Activated naive CD8-positive, alpha-beta T cell treated with anti-CD3 and anti-CD28 coated beads for 36 hours (primary cell): Measurements from ENCODE around the gene HSPG2. TPM values are rescaled to one million over a fixed set of nuclear protein-coding genes. Genes with fewer than 3 reads are reported as not detected.
A peak's percentile ranks its signal among the peaks of the same experiment; 100 is the strongest.
"Not testable (repeated sequence)": the region's sequence is repeated elsewhere in the genome, so short reads cannot be mapped to it uniquely, and the experiment has no call there.

Experiments used
- DNase-seq: peaks from one replicate; pipeline ENCODE4 v3.0.0; 2021
- H3K27ac Mint-ChIP-seq: one replicate; pipeline ENCODE4 v1.8.0; 2022; ENCODE audit warnings: mild to moderate bottlenecking, moderate library complexity, mixed read lengths
- H3K27me3 Mint-ChIP-seq: one replicate; pipeline ENCODE4 v1.8.0; 2022; ENCODE audit warnings: mild to moderate bottlenecking, mixed read lengths
- H3K36me3 Mint-ChIP-seq: one replicate; pipeline ENCODE4 v1.8.0; 2021; ENCODE audit warnings: mild to moderate bottlenecking, mixed read lengths
- H3K4me1 Mint-ChIP-seq: one replicate; pipeline ENCODE4 v1.8.0; 2021; ENCODE audit warnings: mixed read lengths
- H3K4me3 Mint-ChIP-seq: one replicate; pipeline ENCODE4 v1.8.0; 2022; ENCODE audit warnings: mild to moderate bottlenecking, moderate library complexity, mixed read lengths
- H3K9me3 Mint-ChIP-seq: one replicate; pipeline ENCODE4 v1.8.0; 2022; ENCODE audit warnings: mixed read lengths
- total RNA-seq, 2 experiments: library from RNA; stranded (reverse); gene quantifications; one replicate each; pipeline ENCODE4 v1.2.3, GENCODE V29; 2021

The HSPG2 gene
- total RNA-seq, 2 experiments from 2014 or later = 11.0 to 11.6 TPM

DNA sequence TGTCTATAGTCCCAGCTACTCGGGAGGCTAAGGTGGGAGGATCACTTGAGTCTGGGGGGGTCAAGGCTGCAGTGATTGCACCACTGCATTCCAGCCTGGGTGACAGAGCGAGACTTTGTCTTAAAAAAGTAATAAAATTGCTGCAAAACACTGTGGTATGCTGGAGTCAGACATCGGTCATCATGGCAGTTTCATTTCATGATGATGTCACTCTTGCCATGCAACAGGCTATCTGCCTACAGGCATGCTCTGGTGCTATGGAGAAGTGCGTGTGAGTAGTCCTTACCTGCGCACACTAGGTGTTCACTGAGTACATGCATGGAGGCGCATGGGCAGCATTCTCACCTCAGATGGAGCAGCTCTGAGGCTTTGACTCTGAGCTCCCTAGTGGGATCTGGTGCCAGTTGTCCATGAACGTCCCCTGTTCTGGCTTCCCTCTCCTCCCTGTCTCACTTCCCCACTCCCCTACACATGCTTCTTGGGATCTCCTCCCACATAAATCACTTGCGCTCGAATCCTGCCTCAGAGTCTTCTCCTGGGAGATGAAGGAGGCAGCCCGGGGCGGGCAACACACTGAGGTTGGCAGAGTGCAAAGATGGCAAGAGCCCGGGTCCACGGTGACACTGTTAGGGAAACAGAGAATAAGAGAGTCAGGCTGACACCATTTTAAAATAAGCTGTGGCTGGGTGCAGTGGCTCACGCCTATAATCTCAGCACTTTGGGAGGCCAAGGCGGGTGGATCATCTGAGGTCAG, 29.3 kb upstream of the HSPG2 start:
- Mint-ChIP-seq H3K27me3 (no peaks in the 10 kb centered on the region), H3K4me1 (peaks cover 3% of the 10 kb centered on the region), H3K36me3 (no peaks in the 10 kb centered on the region), H3K27ac (no peak overlapping the region), H3K9me3 (no peaks in the 10 kb centered on the region), H3K4me3 (no peak overlapping the region)
- DNase-seq = no peak

DNA sequence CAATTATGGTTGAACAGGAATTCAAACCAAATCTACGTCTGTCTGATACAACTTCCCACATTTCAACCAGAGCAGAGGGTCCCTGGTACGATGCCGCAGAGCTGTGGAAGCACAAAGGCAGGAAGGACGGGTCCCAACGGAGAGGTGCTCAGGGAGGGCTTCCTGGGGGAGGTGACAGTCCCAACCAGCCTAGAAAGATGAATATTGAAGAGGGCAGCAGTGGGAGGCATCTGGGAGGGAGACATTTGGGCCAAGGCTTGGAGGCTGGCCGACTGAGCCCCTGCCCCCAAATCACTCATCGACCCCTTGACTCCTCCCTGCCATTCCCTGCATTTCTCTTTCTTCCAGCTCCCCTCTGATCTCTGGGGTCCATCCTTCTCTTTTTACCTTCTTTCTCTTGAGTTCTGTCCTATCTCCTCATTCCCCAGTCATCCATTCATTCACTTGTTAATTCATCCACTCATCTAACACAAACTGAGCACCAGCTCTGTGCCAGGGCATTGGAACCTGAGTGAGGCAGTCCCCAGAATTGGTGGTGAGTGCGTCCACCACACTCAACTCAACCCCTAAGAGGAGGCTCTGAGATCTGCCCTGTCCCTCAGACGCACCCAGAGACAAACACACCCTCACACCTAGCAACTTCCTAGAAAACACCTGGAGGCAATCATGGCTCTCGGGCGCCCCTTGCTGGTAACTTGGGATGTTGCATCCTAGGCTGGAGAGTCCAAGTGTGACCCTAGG, 26.5 kb upstream of the HSPG2 start:
- peaks cover 3% of the 10 kb centered on the region for H3K4me1 Mint-ChIP-seq
- H3K4me3 Mint-ChIP-seq = no peak overlapping the region
- peak overlapping the region; percentile 40 for H3K27ac Mint-ChIP-seq
- peak; percentile 78 for DNase-seq
- no peaks in the 10 kb centered on the region for H3K27me3 Mint-ChIP-seq
- H3K36me3 Mint-ChIP-seq = no peaks in the 10 kb centered on the region
- no peaks in the 10 kb centered on the region for H3K9me3 Mint-ChIP-seq

DNA sequence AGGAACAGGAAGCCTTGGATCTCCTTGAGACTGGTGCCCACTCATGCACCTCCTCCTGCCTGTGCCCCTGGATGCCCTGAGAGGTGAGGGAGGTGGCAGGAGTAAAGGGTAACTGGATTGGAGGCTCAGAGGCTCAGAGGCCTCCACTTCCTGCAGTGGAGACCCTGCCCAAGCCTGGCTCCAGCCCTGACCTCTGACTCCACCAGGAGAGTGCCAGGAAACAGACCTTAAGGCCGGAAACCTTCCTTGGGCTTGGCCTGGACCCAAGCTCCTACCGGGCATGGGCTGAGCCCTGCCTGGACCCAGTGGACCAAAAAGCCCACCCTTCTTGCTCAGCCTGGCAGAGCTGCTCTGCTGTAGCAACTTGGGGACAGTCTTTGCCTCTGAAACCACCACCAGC, 24.7 kb upstream of the HSPG2 start:
- Mint-ChIP-seq H3K9me3 (no peaks in the 10 kb centered on the region), H3K27me3 (no peaks in the 10 kb centered on the region), H3K36me3 (no peaks in the 10 kb centered on the region), H3K27ac (no peak overlapping the region), H3K4me1 (peaks cover 16% of the 10 kb centered on the region), H3K4me3 (no peak overlapping the region)
- DNase-seq = no peak

DNA sequence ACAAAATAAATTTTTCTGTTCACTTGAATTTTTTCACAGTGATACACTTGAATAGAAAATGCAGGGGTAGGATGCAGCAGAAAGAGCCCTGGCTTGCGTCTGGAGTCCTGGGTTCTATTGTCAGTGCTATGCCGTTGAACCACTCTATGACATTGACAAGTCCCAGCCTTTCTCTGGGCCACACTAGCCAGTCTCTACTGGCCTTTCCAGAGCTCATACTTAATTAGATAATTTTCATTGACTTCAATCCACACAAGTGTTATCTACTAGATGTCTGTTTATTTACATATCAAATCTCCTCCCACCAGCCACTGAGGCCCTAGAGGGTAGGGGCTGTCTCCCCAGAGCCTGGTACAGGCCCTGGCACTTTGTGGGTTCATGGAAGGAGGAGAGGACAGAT, 24.2 kb upstream of the HSPG2 start:
- Mint-ChIP-seq H3K36me3 (no peaks in the 10 kb centered on the region), H3K4me1 (peaks cover 21% of the 10 kb centered on the region), H3K9me3 (no peaks in the 10 kb centered on the region), H3K27ac (no peak overlapping the region), H3K4me3 (no peak overlapping the region), H3K27me3 (no peaks in the 10 kb centered on the region)
- no peak for DNase-seq

DNA sequence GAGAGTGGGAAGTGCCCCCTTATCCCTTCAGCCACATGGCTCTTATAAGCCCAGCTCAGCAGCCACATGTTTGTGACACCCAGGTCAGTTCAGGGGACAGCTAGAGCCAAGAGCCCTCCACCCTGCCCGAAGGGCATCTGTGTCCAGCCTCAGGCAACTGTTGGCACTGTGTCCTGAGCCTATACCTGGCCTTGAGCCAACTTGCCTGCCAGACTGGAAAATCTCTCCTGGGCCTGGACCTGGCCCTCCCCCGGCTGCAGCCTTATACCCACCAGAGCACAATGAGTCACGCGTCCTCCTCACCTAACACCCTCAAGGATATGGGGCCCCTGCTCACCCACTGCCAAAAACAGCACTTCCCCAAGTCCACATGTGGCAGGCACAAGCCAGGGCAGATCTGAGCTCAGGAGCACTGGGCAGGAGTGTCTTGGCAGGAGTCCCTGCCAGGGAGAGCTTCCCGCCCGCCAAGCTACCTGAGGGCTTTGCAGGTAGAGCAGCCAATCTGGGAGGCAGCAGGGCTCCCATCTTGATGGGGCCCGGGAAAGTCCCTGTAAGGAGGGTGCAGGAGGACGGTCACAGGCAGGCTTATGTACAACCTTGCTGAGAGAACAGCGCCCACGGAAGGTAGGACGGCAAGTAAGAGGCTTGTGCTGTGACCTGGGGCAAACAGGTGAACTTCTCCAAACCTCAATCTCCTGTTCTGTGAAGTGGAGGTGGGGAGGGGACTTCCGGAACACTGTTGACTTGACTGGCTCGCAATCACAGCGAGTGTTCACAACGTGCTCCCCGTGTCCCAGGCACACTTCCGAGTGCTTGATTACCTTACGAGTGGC, 19.8 kb upstream of the HSPG2 start:
- peak overlapping the region; percentile 95 for H3K27ac Mint-ChIP-seq
- peaks cover 25% of the 10 kb centered on the region for H3K4me1 Mint-ChIP-seq
- H3K36me3 Mint-ChIP-seq = no peaks in the 10 kb centered on the region
- peak; percentile 62 for DNase-seq
- no peaks in the 10 kb centered on the region for H3K9me3 Mint-ChIP-seq
- H3K4me3 Mint-ChIP-seq = peak overlapping the region; percentile 77
- H3K27me3 Mint-ChIP-seq = no peaks in the 10 kb centered on the region

DNA sequence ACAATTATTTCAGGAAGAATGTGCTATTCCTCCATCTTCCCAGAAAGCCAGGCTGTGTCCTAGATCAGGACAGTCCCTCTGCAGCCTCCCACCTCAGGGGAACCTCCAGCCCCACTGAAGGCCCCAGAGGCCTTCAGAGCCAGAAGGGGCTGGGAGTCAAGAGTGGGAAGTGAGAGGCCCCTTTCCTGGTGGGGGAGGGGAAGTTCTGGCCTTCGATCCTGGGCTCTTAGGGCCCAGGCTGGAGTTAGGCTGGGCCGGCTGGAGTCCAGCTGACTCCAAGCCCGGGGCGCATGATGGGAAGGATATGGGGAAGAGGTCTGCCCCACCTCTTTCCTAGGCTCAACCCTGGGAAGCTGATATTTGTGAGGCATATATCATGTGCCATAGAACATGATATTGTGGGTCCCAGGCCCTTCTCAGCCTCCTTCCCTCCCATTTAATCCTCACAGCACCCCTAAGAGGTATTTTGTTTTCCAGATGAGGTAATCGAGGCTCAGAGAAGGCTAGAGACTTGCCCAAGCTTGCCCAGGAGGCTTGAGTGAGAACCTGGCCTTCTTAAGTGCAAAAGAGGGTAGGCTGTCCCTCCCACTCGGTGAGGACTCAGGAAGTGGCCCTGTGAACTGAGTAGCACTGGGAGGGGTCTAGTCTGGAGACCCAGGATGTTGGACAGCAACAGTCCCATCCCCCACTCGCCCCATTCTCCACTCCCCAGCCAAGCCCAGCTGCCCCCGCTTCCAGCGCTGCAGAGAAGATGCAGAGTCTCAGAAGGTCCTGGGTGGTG, 18.6 kb upstream of the HSPG2 start:
- Mint-ChIP-seq H3K9me3 (no peaks in the 10 kb centered on the region), H3K27ac (peak overlapping the region; percentile 95), H3K4me1 (peaks cover 25% of the 10 kb centered on the region), H3K27me3 (no peaks in the 10 kb centered on the region), H3K4me3 (peak overlapping the region; percentile 77), H3K36me3 (no peaks in the 10 kb centered on the region)
- no peak for DNase-seq

DNA sequence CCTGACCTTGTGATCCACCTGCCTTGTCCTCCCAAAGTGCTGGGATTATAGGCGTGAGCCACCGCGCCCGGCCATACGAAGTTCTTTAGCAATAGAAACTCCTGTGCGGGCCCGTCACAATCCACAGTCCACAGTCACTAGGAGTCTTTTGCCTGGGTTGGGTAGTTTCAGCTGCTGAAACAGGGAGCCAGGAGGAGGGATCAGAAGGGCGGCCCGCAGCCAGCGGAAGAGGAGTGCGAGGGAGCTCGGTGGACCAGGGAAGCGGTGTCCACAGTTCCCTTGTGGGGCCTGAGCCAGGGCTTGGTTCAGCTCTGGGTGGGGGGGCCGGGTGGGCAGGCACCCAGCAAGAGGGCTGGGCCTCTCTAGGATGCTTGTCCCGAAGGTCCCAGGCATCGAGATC, 17.9 kb upstream of the HSPG2 start:
- peaks cover 25% of the 10 kb centered on the region for H3K4me1 Mint-ChIP-seq
- H3K27ac Mint-ChIP-seq = no peak overlapping the region
- H3K36me3 Mint-ChIP-seq = no peaks in the 10 kb centered on the region
- no peak for DNase-seq
- H3K9me3 Mint-ChIP-seq = no peaks in the 10 kb centered on the region
- no peak overlapping the region for H3K4me3 Mint-ChIP-seq
- no peaks in the 10 kb centered on the region for H3K27me3 Mint-ChIP-seq

DNA sequence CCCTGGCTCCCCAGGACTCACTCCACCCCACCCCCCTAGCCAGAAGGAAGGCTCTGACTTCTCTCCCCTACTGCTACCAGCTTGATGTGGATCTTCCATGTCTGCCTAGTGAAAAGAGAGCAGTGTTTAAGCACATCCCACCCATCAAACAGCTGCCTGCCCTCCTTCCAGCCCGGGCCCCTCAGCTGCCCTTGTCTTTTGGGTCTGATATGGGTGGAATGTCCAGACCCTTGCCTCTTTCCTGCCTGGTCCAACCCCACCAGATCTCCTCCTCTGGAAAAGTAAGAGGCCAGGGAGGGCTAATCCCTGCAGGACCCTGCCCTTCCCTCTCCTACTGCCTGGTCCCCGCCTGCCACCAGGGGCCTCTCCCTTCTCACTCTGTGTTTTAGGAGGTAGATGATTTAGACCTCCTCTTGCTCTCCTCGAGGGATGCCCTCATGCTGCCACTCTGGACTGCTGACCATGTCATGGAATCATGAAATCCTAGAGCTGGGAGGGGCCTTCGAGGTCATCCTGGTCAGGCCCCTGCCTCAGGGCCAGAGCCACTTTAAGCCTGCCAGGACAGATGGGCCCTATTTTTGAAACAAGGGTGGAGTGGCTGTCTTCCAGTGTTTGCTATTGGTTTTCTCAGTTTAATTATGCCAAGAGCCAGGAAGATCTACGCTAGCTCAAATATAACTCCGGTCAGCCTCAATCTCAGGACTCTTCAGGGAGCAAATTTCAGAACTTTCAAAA, 15.8 kb upstream of the HSPG2 start:
- H3K9me3 Mint-ChIP-seq = no peaks in the 10 kb centered on the region
- H3K4me1 Mint-ChIP-seq = peaks cover 22% of the 10 kb centered on the region
- H3K27ac Mint-ChIP-seq = no peak overlapping the region
- no peak overlapping the region for H3K4me3 Mint-ChIP-seq
- no peak for DNase-seq
- H3K27me3 Mint-ChIP-seq = no peaks in the 10 kb centered on the region
- H3K36me3 Mint-ChIP-seq = no peaks in the 10 kb centered on the region

DNA sequence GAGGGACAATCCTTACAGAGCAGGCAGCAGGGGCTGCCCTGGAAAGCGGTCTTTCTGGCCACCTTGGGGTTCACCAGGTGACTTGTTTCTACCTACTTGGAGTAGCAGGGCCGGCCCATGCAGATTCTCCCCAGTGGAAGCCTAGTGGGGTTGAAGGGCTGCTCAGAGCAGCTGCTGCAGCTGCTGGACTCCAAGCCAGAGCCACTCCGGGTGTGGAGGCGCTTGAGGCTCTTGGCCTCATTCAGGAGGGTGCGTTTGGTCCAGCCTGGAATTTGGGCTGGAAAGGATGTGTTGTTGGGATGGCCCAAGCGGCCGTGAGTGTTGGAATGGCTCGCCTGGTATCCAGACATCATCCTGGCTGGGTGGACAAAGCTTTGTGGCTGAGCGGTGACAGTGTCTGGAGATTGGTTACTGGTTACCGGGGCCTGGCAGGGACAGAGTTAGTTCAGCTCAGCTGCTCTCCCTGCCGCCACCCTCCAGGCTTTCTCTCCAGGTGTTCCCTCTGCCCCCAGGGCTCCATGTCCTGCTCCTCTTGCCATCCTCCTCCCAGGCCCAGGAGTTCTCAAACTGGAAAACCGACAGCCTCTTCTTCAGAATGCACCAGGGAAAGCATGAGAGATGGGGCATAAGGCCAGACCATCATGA, 14.2 kb upstream of the HSPG2 start:
- Mint-ChIP-seq H3K27ac (no peak overlapping the region), H3K36me3 (no peaks in the 10 kb centered on the region)

DNA sequence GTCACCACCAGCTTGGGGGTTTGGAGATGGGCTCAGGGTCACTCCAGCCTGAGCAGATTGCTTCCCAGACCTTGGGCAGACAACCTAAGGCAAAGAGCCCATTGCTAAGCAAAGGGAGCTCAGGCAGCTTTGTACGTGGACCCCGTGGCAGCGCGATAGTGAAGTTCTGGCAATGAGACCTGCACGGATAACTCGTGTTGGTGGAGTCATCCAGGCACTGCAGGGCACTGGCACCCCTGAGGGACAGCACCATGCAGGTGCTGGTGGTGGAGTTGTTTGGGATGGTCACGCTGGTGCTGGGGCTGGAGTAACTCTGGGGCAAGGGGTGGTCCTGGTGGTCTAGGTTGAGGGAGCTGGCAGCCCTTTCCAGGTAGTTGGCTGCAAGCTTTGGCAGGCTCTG, 13.6 kb upstream of the HSPG2 start:
- H3K27ac Mint-ChIP-seq = no peak overlapping the region
- H3K4me3 Mint-ChIP-seq = no peak overlapping the region
- H3K4me1 Mint-ChIP-seq = peaks cover 2% of the 10 kb centered on the region
- DNase-seq = no peak
- no peaks in the 10 kb centered on the region for H3K27me3 Mint-ChIP-seq
- H3K36me3 Mint-ChIP-seq = no peaks in the 10 kb centered on the region
- no peaks in the 10 kb centered on the region for H3K9me3 Mint-ChIP-seq

More for the DNA sequence above, 14.2 kb upstream of the HSPG2 start:
- peaks cover 7% of the 10 kb centered on the region for H3K4me1 Mint-ChIP-seq
- no peaks in the 10 kb centered on the region for H3K9me3 Mint-ChIP-seq
- H3K4me3 Mint-ChIP-seq = no peak overlapping the region
- H3K27me3 Mint-ChIP-seq = no peaks in the 10 kb centered on the region
- no peak for DNase-seq

DNA sequence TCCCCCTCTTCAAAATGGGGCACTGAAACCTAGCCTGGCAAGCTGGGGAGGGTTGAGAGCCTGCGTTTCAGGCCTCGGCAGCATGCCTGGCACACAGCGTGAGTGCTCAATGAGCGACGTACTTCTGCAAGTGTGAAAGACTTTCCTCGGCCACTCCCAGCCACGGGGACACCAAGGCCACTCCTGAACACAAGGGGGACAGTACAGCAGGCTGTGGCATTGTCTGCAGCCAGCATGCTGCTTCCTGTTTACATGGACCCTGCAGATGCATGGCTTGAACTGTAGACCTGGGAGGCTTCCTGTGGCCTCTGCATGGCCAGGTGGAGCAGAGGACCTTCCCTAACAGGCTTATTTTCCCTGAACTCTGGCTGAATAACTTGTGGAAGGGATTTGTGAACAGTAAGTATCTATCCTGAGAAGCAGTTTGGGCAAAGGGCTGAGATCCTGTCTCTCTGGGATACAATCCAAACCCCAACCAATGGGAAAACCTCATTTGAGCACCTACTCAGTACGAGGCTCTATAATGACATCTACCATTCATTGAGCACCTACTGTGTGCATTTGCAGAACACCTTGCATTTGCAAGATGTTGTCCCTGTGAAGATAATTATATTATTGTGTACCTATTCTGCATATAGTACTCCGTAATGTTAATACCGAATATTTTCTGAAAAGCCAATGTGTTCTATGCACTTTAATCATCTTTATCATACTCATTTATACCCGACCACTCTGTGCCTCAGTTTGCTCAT, 9.9 kb upstream of the HSPG2 start:
- Mint-ChIP-seq H3K4me3 (no peak overlapping the region), H3K36me3 (no peaks in the 10 kb centered on the region), H3K27me3 (no peaks in the 10 kb centered on the region), H3K9me3 (no peaks in the 10 kb centered on the region), H3K27ac (no peak overlapping the region), H3K4me1 (no peaks in the 10 kb centered on the region)
- DNase-seq = no peak

DNA sequence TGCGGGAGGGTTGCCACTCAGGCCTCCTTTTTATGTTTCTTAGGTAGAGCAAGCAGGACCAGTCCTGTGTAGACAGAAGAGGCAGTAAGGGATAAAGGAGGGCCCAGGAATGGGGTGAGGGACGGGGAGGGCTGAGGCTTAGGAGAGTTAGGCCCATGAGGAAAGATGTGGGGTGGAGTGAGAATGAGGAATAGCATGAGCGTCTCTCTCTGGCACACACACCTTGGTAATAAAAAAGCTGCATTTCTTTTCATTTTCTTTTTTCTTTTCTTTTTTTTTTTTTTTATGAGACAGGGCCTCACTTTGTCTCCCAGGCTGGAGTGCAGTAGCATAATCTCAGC, 7.6 kb upstream of the HSPG2 start:
- Mint-ChIP-seq H3K27ac (no peak overlapping the region), H3K4me1 (no peaks in the 10 kb centered on the region), H3K4me3 (no peak overlapping the region), H3K36me3 (no peaks in the 10 kb centered on the region), H3K9me3 (no peaks in the 10 kb centered on the region), H3K27me3 (no peaks in the 10 kb centered on the region)
- no peak for DNase-seq

DNA sequence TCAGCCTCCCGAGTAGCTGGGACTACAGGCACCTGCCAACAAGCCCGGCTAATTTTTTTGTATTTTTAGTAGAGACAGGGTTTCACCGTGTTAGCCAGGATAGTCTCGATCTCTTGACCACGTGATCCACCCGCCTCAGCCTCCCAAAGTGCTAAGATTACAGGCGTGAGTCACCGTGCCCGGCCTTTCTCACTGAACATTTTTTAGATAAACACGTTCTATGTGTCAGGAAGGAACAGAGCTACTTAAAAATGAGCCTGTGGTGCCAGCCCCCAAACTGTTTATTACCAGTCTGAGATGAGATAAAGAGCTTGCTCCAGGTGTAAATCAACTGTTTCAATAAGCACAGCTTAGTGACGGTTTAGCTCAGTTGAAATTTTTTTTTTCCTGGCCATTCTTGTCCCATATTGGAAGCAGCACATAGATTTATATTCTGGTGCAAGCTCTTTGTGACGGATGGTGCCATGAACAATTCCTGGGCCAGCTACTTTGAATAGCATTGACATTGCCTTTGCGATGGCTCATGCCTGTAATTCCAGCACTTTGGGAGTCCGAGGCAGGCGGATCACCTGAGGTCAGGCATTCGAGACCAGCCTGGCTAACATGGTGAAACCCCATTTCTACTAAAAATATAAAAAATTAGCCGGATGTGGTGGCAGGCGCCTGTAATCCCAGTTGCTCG, 6.0 kb upstream of the HSPG2 start:
- H3K4me1 Mint-ChIP-seq, H3K27me3 Mint-ChIP-seq: not testable (repeated sequence)

More for the DNA sequence above, 6.0 kb upstream of the HSPG2 start:
- not testable (repeated sequence) for H3K36me3 Mint-ChIP-seq, DNase-seq, H3K27ac Mint-ChIP-seq, H3K4me3 Mint-ChIP-seq, H3K9me3 Mint-ChIP-seq
